Measurements from ENCODE around the gene CFAP46.

DNA sequence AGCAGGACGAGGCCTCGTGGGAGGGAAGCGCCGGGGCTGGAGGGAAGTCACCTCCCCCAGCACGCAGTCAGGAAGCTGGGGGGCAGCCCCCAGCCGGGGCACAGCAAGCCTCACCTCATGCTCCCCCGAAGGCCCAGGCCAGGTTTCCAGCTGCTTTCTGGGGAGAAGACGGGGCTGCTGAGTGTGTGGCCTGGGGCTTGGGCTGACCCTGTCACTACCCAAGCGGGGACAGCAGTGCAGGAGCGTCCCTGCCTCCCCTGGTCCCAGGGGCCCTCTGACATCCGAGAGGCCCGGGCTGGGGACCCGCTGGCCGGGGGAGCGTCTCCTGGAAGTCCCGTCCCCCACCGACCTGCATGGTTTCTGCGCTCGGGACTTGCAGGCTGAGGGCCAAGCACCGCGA is 136.8 kb downstream of the CFAP46 start:
- TF ChIP-seq JUND (IDR thresholded peaks at IDR 0.05; ENCODE audit: low read length), result no peak
- TF ChIP-seq, protein P1, sequence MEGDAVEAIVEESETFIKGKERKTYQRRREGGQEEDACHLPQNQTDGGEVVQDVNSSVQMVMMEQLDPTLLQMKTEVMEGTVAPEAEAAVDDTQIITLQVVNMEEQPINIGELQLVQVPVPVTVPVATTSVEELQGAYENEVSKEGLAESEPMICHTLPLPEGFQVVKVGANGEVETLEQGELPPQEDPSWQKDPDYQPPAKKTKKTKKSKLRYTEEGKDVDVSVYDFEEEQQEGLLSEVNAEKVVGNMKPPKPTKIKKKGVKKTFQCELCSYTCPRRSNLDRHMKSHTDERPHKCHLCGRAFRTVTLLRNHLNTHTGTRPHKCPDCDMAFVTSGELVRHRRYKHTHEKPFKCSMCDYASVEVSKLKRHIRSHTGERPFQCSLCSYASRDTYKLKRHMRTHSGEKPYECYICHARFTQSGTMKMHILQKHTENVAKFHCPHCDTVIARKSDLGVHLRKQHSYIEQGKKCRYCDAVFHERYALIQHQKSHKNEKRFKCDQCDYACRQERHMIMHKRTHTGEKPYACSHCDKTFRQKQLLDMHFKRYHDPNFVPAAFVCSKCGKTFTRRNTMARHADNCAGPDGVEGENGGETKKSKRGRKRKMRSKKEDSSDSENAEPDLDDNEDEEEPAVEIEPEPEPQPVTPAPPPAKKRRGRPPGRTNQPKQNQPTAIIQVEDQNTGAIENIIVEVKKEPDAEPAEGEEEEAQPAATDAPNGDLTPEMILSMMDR (IDR thresholded peaks at IDR 0.05; ENCODE audit: control extremely low read depth in 1 of 3, insufficient read depth in 1 of 3, low read depth in 1 of 3, low read length in 3 of 3), result no peak
- no peak for TF ChIP-seq SP4 (IDR thresholded peaks at IDR 0.05; ENCODE audit: low read length)
- no peak for TF ChIP-seq SIN3A (conservative IDR thresholded peaks at IDR 0.05 in 1 of 2, IDR thresholded peaks at IDR 0.05 in 1 of 2; ENCODE audit: low read depth in 1 of 2, low read length in 2 of 2)
- no peak for TF ChIP-seq SP1 (IDR thresholded peaks at IDR 0.05; ENCODE audit: low read depth, low read length)
- TF ChIP-seq BRCA1 (IDR thresholded peaks at IDR 0.05; ENCODE audit: low read depth, low read length), result no peak
- no peak for TF ChIP-seq POLR2A (IDR thresholded peaks at IDR 0.05; ENCODE audit: control extremely low read depth in 1 of 2, low read depth in 2 of 2, low read length in 2 of 2)
- TF ChIP-seq, protein P2, sequence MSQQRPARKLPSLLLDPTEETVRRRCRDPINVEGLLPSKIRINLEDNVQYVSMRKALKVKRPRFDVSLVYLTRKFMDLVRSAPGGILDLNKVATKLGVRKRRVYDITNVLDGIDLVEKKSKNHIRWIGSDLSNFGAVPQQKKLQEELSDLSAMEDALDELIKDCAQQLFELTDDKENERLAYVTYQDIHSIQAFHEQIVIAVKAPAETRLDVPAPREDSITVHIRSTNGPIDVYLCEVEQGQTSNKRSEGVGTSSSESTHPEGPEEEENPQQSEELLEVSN (IDR thresholded peaks at IDR 0.05), result no peak
- no peak for TF ChIP-seq CHD1 (IDR thresholded peaks at IDR 0.05; ENCODE audit: low read depth, low read length)
- no peak for TF ChIP-seq EGR1 (IDR thresholded peaks at IDR 0.05; ENCODE audit: borderline replicate concordance, low read depth, low read length)
- TF ChIP-seq, protein P3, sequence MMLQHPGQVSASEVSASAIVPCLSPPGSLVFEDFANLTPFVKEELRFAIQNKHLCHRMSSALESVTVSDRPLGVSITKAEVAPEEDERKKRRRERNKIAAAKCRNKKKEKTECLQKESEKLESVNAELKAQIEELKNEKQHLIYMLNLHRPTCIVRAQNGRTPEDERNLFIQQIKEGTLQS (IDR thresholded peaks at IDR 0.05; ENCODE audit: insufficient read depth, low read depth, low read length), result no peak
- no peak for TF ChIP-seq EP300 (IDR thresholded peaks at IDR 0.05; ENCODE audit: borderline replicate concordance in 1 of 2, low read depth in 2 of 2, low read length in 2 of 2)
